BLaER1 treated with 17β-estradiol and CSF1 and Interleukin-3, amounts not matched to agents 10 nM and 100 nM (cell line): ENCODE measurements around the gene RMDN2.
"Not testable (repeated sequence)": the region's sequence is repeated elsewhere in the genome, so short reads cannot be mapped to it uniquely, and the experiment has no call there.

ENCODE experiments used
- H3K27ac ChIP-seq, 11 experiments: shearing (Covaris generic); formaldehyde crosslinking; 2 replicates each; pipeline ENCODE4 v1.8.1; 2022
- H3K27me3 ChIP-seq, 11 experiments: shearing (Covaris generic); formaldehyde crosslinking; 2 replicates each; pipeline ENCODE4 v1.8.1; 2022
- H3K36me3 ChIP-seq, 11 experiments: shearing (Covaris generic); formaldehyde crosslinking; 2 replicates each; pipeline ENCODE4 v1.8.1; 2022
- H3K4me1 ChIP-seq, 10 experiments: shearing (Covaris generic); formaldehyde crosslinking; 2 replicates each; pipeline ENCODE4 v1.8.1; 2022
- H3K4me2 ChIP-seq, 11 experiments: shearing (Covaris generic); formaldehyde crosslinking; 2 replicates each; pipeline ENCODE4 v1.8.1; 2022
- H3K4me3 ChIP-seq, 10 experiments: shearing (Covaris generic); formaldehyde crosslinking; 2 replicates each; pipeline ENCODE4 v1.8.1; 2022
- H3K9ac ChIP-seq, 11 experiments: shearing (Covaris generic); formaldehyde crosslinking; 2 replicates each; pipeline ENCODE4 v1.8.1; 2022
- H3K9me3 ChIP-seq, 11 experiments: shearing (Covaris generic); formaldehyde crosslinking; replicated peaks in 1 of 11; 2 replicates each; pipeline ENCODE4 v1.8.1; 2022
- H4K20me1 ChIP-seq, 11 experiments: shearing (Covaris generic); formaldehyde crosslinking; 2 replicates each; pipeline ENCODE4 v1.8.1; 2022
- Cebpa-rat ChIP-seq, 11 experiments: shearing (Covaris generic); IDR thresholded peaks; 2 replicates each; pipeline ENCODE4 v1.8.1; 2022

The RMDN2 gene

DNA sequence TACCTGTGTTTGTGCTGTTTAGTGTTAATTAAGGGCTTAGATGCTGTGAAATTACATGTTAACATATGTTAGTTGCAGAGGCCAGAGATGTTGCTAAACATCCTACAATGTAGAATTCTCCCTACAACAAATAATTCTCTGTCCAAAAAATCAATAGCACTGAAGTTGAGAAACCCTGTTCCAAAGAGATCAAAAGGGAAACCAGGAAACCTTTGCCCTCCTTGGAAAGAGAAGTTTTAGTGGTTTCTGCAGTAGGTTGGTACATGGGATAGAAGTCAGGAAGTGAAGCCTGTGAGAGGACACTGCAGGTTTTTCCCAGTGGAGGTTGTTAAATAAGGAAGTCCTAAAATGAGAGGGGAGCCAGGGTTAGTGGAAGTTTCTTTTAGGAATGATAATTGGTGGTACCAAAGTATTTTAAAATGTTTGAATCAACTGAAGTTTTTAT is 6.3 kb upstream of the RMDN2 start:
- Histone ChIP-seq H3K27me3 (no peaks in the 10 kb centered on the region), H3K4me1 (peaks cover 0 to 3% (median 2%) of the 10 kb centered on the region in 10 experiments; a peak in 6 of 20 replicates), H3K4me3 (no peak overlapping the region), H3K9ac (no peak overlapping the region), H3K4me2 (no peak overlapping the region), H3K9me3 (no peaks in the 10 kb centered on the region), H3K27ac (no peak overlapping the region), H4K20me1 (no peaks in the 10 kb centered on the region), H3K36me3 (no peaks in the 10 kb centered on the region)
- TF ChIP-seq Cebpa-rat (IDR thresholded peaks at IDR 0.05): no peak

DNA sequence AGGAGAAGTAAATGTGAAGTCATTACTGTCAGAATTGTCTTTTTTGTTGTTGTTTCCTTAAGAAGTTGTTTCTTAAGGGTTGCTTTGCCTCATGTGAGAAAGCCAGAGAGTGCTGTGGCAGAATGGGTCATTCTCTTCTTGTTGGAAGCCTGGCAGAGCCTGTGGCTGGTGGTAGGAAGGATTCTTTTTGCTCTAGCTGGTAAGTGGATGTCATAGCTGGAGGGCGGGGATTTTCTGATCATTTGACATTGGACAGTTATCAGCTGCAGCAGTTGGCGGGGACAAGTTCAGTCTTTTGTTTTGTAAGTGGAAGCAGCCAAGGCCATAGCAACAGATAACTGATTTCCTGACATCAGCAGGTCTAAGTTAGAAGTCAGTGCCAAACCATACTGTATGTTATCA is 5.5 kb upstream of the RMDN2 start:
- no peaks in the 10 kb centered on the region for H3K36me3 ChIP-seq
- no peak overlapping the region for H3K27ac ChIP-seq
- H4K20me1 ChIP-seq: no peaks in the 10 kb centered on the region
- H3K4me1 ChIP-seq: peaks cover 0 to 12% (median 10%) of the 10 kb centered on the region in 10 experiments; a peak in 12 of 20 replicates
- no peaks in the 10 kb centered on the region for H3K27me3 ChIP-seq
- no peak overlapping the region for H3K4me3 ChIP-seq
- H3K4me2 ChIP-seq: no peak overlapping the region
- no peak overlapping the region for H3K9ac ChIP-seq
- no peak for TF ChIP-seq Cebpa-rat (IDR thresholded peaks at IDR 0.05)
- H3K9me3 ChIP-seq: no peaks in the 10 kb centered on the region

DNA sequence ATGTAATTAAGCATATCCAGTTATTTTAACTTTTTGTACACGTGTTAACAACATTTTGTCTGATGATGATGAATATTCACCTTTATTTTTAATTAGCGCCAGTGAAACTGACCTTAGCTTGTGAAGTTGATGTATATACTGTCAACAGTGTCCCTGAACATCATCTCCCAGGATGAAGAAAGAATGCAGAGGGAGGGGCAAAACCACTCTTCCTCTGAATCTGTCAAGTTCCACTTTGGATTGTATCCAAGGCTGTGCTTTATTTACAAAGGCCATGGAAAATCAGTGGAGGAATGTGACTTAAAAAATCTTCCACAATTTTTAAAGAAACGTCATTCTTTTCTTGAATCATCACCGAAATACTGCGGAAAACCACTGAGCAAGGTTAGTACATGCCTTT is 4.5 kb upstream of the RMDN2 start:
- no peaks in the 10 kb centered on the region for H4K20me1 ChIP-seq
- H3K4me1 ChIP-seq: peaks cover 0 to 15% (median 13%) of the 10 kb centered on the region in 10 experiments; a peak in 12 of 20 replicates
- no peak overlapping the region for H3K4me3 ChIP-seq
- H3K27ac ChIP-seq: no peak overlapping the region
- no peak overlapping the region for H3K9ac ChIP-seq
- no peaks in the 10 kb centered on the region for H3K9me3 ChIP-seq
- H3K27me3 ChIP-seq: no peaks in the 10 kb centered on the region
- no peak for TF ChIP-seq Cebpa-rat (IDR thresholded peaks at IDR 0.05)
- H3K4me2 ChIP-seq: no peak overlapping the region
- H3K36me3 ChIP-seq: no peaks in the 10 kb centered on the region

DNA sequence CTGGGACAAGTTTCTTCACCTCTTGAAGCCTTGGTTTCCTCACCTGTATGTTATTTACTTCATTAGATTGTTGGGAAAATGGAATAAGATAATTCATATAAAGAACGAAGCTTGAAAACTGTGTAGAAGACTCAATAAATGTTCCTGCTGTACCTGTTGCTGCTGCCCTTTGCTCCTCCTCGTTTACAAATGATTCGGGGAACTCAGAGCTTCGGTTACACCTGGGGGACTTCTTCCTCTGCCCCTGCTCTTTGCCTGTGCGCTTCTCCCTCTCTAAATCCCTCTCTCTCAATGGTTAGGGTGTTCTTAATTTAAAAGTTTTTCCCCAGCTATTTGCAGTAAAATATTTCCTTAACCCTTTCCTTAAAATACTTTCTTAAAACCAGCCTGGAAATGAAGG is 3.3 kb upstream of the RMDN2 start:
- Histone ChIP-seq H3K4me3 (no peak overlapping the region), H3K4me1 (peaks cover 10 to 20% (median 17%) of the 10 kb centered on the region in 10 experiments), H3K27ac (no peak overlapping the region), H3K9me3 (no peaks in the 10 kb centered on the region), H4K20me1 (no peaks in the 10 kb centered on the region), H3K9ac (no peak overlapping the region), H3K27me3 (no peaks in the 10 kb centered on the region), H3K4me2 (no peak overlapping the region), H3K36me3 (no peaks in the 10 kb centered on the region)
- TF ChIP-seq Cebpa-rat (IDR thresholded peaks at IDR 0.05): no peak

DNA sequence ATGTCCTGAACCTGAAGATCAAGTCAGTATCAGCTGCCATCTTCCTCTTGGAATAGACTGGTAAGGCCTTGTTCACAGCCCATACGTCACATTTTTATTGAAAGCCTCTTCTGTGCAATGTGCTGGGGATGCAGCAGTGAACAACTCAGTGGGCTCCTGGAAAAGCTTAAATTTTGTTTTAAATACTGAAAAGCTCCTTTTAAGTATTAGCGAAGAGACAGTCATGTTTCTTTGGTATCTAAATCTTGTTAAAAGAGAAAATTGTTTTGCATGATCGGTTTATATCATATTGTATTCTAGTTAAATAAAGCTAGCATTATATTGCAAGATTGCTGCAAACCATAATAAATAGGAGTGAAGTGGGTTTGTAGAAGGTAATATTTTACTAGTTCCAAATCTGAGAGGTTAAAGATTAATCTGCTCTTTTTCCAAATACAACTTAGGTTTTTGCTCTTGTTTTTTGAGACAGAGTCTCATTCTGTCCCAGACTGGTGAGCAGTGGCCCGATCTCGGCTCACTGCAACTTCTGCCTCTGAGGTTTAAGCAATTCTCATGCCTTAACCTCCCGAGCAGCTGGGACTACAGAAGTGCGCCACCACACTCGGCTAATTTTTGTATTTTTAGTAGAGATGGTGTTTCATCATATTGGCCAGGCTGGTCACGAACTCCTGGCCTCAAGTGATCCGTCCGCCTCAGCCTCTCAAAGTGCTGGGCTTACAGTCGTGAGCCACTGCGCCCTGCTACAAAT is 1.6 kb upstream of the RMDN2 start:
- Histone ChIP-seq H3K9ac (no peak overlapping the region), H3K4me3 (no peak overlapping the region), H4K20me1 (no peaks in the 10 kb centered on the region), H3K4me1 (peaks cover 14 to 33% (median 26%) of the 10 kb centered on the region in 10 experiments), H3K4me2 (peak overlapping the region in 9 of 11 experiments; percentile 16 to 90 (median 81); a peak in 8 of 22 replicates), H3K36me3 (no peaks in the 10 kb centered on the region), H3K27ac (no peak overlapping the region; a peak in 1 of 22 replicates), H3K9me3 (no peaks in the 10 kb centered on the region), H3K27me3 (no peaks in the 10 kb centered on the region)
- TF ChIP-seq Cebpa-rat (IDR thresholded peaks at IDR 0.05): no peak; a peak in 1 of 22 replicates

DNA sequence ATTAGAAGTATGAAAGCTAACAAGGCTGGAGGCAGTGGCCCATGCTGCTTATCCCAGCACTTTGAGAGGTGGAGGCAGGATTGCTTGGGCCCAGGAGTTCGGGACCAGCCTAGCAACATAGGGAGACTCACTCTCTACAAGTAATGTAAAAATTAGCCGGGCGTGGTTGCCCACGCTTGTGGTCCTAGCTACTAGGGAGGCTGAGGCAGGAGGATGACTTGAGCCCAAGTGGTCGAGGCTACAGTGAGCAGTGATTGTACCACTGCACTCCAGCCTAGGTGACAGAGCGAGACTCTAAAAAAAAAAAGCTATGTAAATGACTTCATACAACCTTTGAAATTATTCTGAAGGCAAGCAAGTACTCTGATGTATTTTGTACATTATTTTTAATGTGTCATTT is 1.5 kb downstream of the RMDN2 start:
- no peak for TF ChIP-seq Cebpa-rat (IDR thresholded peaks at IDR 0.05)
- no peaks in the 10 kb centered on the region for H3K27me3 ChIP-seq
- H3K4me2 ChIP-seq: peak overlapping the region; percentile 53 to 90 (median 69); a peak in 21 of 22 replicates
- H3K27ac ChIP-seq: peak overlapping the region in 5 of 11 experiments; percentile 19 to 93 (median 37); a peak in 7 of 22 replicates
- peaks cover 14 to 45% (median 31%) of the 10 kb centered on the region in 10 experiments for H3K4me1 ChIP-seq
- H3K4me3 ChIP-seq: peak overlapping the region in 1 of 10 experiments; percentile 76; a peak in 1 of 20 replicates
- no peaks in the 10 kb centered on the region for H4K20me1 ChIP-seq
- H3K9ac ChIP-seq: peak overlapping the region in 1 of 11 experiments; percentile 40; a peak in 3 of 22 replicates
- H3K36me3 ChIP-seq: peaks cover 0 to 16% (median 6%) of the 10 kb centered on the region in 11 experiments; a peak in 10 of 22 replicates
- H3K9me3 ChIP-seq: peaks cover 0 to 6% (median 5%) of the 10 kb centered on the region in 11 experiments; a peak in 10 of 22 replicates

DNA sequence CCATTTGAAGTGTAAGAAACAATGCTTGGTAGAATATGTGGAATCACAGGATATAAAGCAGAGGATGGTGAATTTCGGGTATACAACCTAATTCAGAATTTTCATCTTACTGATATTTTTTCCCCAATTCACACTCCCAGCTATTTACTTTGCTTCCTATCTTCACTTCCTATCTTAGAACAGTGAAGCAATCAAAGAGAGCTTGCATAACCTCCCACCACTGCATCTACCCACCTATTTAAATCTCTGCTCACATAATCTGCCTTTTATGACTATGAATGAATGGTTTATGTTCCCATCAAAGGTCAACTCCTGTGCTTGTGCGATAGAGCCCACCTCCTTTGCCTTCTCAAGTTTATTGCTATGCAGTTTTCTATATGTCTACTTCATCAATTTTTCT is 3.3 kb downstream of the RMDN2 start:
- H3K4me2 ChIP-seq: peak overlapping the region in 10 of 11 experiments; percentile 9 to 90 (median 56); a peak in 17 of 22 replicates
- peaks cover 0 to 17% (median 7%) of the 10 kb centered on the region in 11 experiments; a peak in 10 of 22 replicates for H3K36me3 ChIP-seq
- H3K9ac ChIP-seq: no peak overlapping the region
- peaks cover 0 to 13% (median 8%) of the 10 kb centered on the region in 11 experiments; a peak in 11 of 22 replicates for H3K9me3 ChIP-seq
- H4K20me1 ChIP-seq: no peaks in the 10 kb centered on the region
- TF ChIP-seq Cebpa-rat (IDR thresholded peaks at IDR 0.05): peak in 2 of 11 experiments; percentile 37 to 53; a peak in 3 of 22 replicates
- H3K27me3 ChIP-seq: no peaks in the 10 kb centered on the region
- H3K4me1 ChIP-seq: peaks cover 14 to 45% (median 31%) of the 10 kb centered on the region in 10 experiments
- H3K4me3 ChIP-seq: no peak overlapping the region
- H3K27ac ChIP-seq: no peak overlapping the region; a peak in 1 of 22 replicates

DNA sequence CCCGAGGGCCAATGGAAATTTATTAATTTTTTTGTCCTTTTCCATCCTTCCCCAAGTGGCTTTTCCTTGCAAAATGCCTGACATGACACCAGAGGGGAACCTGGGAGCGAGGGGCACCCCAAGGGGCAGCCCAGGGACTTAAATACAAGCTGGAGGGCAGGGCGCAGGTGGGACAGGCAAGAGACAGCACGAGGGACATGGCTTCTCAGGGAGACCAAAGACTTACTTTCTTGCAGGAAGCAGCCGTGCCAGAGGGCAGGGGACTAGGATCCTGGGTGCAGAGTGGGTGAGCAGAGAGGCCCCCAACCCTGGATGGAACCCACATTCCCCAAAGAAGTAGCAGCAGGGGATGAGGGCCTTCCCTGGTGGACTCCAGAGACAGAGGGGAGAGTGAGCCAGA is 5.3 kb downstream of the RMDN2 start:
- Histone ChIP-seq H3K4me1 (peaks cover 23 to 50% (median 37%) of the 10 kb centered on the region in 10 experiments), H3K9me3 (peaks cover 0 to 17% (median 12%) of the 10 kb centered on the region in 11 experiments; a peak in 13 of 22 replicates), H3K36me3 (peaks cover 0 to 17% (median 7%) of the 10 kb centered on the region in 11 experiments; a peak in 10 of 22 replicates)
- H4K20me1 ChIP-seq, H3K27ac ChIP-seq, H3K27me3 ChIP-seq, H3K9ac ChIP-seq, H3K4me2 ChIP-seq, H3K4me3 ChIP-seq: not testable (repeated sequence)

DNA sequence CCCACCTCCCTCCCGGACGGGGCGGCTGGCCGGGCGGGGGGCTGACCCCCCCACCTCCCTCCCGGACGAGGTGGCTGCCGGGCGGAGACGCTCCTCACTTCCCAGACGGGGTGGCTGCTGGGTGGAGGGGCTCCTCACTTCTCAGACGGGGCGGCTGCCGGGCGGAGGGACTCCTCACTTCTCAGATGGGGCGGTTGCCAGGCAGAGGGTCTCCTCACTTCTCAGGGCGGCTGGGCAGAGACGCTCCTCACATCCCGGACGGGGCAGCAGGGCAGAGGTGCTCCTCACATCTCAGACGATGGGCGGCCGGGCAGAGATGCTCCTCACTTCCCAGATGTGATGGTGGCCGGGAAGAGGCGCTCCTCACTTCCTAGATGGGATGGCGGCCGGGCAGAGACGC is 7.8 kb downstream of the RMDN2 start:
- not testable (repeated sequence) for H4K20me1 ChIP-seq, H3K27ac ChIP-seq, H3K9ac ChIP-seq, H3K27me3 ChIP-seq, H3K4me3 ChIP-seq, H3K4me2 ChIP-seq
- peaks cover 0 to 17% (median 12%) of the 10 kb centered on the region in 11 experiments; a peak in 13 of 22 replicates for H3K9me3 ChIP-seq
- peaks cover 37 to 52% (median 45%) of the 10 kb centered on the region in 10 experiments for H3K4me1 ChIP-seq
- peaks cover 0 to 17% (median 7%) of the 10 kb centered on the region in 11 experiments; a peak in 10 of 22 replicates for H3K36me3 ChIP-seq
